Measurements from ENCODE around the gene APC.
"Not testable (repeated sequence)": the region's sequence is repeated elsewhere in the genome, so short reads cannot be mapped to it uniquely, and the experiment has no call there.

APC gene

DNA sequence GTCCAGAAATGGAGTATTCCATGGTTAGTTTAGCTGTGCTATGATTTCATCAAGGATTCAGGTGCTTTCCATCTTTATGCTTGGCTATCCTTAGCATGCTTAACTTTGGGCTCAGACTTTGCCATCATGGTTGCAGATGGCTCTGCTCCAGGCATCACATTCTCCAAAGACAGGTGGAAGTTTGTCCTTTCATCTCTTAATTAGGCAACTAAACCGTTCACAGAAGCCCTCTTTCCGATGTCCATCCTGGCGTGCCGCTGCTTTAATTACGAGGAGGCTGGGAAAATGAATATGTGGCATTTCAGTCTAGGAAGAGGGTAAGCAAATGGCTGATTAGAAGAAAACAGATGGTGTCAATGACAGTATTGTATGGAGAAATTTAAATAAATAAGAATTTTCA is 24.5 kb upstream of the APC start:
- no peak for DNase-seq

DNA sequence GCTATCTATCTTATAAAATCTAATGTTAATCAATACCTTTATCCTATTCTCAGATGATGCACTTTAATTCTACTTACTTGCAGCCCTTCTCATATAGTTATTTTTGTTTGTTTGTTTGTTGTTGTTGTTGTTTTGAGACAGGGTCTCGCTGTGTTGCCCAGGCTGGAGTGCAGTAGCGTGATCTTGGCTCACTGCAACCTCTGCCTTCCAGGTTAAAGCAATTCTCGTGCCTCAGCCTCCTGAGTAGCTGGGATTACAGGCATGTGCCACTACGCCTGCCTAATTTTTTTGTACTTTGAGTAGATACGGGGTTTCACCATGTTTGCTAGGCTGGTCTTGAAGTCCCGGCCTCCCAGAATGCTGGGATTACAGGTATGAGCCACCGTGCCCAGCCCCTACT is 20.8 kb upstream of the APC start:
- DNase-seq = not testable (repeated sequence)

DNA sequence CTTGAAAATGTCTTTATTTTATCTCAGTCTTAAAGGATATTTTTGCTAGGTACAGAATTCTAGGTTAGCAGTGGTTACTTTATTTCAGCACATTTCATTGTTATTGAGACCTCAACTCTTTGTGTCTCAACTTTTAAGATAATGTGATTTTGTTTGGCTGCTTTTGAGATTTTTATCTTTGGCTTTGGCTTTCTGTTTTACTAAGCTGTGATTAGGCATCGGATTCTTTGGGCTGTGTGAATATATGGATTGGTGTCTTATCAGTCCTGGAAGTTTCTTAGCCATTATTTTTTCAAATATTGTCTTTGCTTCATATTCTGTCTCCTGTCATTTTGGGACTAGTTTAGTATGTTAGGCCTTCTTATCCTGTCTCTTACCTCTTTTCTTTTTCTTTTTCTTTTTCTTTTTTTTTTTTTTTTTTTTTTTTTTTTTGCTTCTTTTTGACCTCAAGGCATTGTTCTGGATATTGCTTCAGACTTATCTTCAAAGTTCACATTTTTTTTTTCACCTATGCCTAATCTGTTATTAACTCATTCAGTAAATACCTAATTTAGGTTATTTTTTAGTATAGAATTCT is 20.1 kb upstream of the APC start:
- no peak for DNase-seq

DNA sequence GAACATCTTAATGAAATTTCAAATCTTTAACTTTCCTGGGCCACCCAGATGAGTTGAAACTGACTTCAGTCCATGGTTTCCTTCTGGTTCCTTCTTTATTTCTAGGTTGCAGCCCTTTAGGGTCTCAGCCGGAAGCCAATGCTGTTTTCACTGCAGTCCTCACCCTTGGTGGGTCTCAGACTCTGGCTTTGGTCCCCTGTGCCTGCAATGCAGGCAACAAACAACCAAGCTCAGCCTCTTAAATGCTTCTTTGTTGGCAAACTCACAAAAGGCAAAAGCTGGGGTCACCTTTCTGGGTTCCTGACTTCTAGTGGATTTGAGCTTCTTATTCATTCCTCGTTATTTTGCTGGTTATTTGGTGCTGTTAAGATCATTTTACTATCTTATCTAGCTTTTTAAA is 19.3 kb upstream of the APC start:
- DNase-seq = no peak

DNA sequence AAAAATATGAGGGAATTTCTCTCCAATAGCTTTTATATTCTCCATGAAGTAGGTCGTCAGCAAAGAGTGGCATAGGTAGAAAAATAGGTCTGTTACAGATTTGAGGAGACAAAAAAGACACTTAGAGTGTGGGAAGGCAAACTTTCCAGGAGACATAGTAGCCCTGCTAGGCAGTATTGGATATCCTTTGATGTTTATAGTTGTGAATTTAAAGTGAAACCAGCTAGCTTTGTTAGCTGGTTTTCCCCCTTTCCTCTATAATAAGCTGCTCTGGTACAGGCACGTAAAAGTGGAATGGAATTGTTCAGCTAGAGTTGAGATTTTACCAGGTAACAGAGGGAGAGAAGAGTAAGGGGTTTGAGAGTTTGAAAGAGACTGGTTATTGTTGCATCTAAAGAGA is 17.1 kb upstream of the APC start:
- no peak for DNase-seq

DNA sequence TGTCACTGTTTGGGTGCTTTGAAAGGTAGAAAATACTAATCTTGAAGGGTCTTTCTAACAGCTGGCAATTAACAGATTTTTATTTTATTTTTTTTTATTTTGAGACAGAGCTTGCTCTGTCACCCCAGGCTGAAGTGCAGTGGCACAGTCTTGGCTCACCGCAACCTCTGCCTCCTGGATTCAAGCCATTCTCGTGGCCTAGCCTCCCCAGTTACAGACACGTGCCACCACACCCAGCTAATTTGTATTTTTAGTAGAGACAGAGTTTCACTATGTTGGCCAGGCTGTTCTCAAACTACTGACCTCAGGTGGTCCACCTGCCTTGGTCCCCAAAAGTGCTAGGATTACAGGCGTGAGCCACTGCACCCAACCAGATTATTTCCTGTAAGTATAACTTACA is 12.8 kb upstream of the APC start:
- DNase-seq = no peak

DNA sequence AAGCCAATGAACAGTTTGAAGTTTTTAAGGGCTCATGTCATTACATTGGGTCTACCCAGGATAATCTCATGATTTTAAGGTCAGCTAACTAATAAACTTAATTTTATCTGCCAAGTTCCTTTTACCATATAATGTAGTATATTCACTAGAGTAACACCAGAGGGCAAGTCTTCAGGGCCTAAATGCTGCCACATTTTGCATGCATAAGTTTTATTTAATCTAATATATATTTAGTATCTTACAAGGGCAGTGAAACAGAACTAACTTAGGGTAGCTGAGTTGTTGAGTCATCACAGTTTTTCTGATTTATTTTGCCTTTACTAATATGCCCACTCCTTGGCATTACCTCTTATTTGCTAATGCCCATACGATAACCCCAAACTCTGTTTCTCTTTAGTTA is 8.1 kb upstream of the APC start:
- no peak for DNase-seq

DNA sequence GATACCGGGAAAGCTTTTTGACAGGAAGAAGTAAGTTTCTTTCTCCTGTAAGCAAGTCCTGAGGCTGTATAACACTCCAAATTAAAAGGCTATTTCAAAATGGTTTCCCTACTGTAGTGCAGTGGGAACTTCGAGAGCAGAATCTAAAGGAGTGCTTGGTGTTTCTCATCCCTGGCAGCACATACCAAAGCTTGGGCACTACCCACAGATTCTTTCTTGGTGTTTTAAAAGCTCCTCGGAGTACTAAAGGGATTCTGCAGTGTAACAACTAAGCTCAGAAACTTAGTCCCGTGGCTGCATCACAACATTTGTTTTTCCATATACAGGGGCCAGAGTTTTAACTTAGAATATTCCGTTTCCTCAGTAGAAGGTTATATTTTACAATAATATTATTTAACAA is 5.6 kb upstream of the APC start:
- no peak for DNase-seq

DNA sequence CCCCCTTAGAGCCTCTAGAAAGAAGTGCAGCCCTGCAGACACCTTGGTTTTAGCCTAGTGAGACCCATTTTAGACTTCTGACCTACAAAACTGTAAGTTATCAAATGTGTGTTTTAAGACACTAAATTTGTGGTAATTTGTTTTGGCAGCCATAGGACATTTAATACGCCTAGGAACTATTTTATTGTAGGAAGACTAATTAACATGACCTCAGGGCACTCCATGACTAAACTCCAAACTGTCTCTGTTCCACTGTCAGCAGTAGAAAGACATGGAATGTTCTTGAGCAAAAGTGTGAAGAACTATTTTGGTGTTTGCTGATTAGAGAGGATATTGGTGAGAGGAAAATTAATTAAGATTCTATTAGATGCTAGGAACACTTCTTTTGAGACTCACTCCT is 4.1 kb upstream of the APC start:
- DNase-seq = no peak

DNA sequence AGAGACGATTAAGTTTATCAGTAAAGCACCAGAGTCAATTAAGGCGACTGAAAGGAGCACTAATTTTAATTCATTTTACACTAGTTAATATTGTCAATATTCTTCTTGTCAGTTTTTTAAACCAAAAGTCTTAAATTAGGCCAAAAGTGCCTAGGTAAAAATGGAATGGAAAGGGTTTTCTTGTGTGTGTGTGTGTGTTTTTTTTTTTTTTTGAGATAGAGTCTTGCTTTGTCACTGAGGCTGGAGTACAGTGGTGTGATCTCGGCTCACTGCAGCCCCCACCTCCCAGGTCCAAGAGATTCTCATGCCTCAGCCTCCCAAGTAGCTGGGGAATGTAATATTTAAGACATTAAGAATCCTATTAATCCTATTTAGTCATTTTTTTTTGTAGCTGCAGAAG is 3.1 kb upstream of the APC start:
- DNase-seq = no peak

DNA sequence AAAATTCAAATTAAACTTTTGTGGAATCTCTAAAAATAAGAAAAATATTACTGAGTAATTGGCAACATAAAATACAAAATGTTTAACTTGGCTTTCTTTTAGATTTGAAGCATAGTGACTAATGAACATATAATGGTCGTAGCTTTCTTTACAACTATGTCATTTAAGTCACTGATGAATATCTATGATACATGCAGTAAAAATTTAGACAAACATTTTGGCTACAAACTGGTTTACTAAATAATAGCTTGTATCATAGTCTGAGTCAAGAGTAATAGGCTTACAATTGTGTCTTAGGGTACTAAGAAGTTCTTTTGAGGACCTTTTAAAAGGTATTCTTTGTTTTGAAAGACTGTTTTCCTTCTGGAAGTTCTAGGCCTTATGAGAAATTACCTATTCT is 2.0 kb upstream of the APC start:
- no peak for DNase-seq

DNA sequence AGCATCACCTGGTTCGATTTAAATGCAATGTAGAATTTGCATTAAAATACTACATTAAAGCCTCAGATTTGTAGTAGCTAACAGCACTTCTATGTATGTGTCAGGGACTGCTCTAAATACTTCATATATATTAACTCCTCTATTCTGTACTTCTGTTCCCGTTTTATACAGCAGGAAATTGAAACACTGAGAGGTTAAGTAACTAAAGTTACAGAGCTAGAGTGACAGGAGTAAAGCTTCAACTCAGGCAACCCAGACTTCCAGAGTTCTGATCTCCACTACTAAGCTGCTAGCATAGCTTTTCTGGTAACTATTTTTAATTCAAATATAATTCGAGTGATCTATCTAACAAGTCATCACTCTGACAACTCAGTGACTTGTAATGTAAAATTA is 619 bp upstream of the APC start:
- no peak for DNase-seq

DNA sequence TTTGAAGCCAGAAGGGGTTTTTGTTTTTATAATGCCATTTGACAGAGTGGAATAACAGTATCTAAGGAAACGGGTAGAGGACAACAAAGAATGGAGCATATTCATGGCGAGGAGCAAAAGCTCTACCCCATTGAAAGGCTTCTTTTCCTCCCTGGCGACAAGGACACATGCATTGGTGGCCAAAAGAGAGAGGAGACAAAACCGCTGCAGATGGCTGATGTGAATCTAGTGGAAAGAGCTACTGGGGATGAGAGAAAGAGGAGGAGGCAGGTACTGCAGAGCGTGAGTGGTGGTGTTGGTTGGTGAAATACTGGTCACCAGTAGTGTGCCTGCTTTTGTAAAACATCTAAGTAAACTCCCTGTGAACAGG is 491 bp downstream of the APC start:
- DNase-seq = peak in 38 of 56 donors; percentile 12 to 83 (median 56)

DNA sequence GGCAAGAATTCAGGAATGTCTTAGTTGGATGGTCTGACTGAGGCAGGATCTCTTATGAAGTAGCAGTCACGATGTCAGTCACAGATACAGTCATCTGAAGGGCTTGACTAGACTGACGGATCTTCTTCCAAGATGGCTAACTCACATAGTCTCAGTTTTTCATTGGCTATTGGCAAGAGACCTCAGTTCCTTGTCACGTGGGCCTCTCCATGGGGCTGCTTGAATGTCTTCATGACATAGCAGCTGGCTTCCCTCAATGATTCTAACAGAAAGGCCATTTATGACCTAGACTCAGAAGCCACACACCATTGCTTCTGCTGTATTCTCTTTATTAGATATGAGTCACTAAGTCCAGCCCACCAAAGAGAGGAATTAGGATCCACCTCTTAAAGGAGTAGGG is 4.7 kb downstream of the APC start:
- peak in 44 of 56 donors; percentile 6 to 86 (median 51) for DNase-seq

DNA sequence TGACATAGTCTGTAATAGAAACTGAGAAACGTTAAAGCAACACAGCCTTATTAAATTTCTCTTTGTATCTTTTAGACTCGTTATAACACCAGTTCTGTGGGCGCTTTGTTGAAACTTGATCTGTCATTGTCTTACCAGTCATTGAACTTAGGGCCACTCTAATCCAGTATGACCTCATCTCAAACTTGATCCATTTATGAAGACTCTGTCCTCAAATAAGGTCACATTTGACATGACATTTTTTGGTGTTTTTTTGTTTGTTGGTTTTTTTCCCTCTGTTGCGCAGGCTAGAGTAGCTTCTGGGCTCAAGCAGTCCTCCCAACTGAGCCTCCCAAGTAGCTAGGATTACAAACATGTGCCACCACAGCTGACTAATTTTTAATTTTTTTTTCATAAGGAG is 5.9 kb downstream of the APC start:
- DNase-seq = no peak

DNA sequence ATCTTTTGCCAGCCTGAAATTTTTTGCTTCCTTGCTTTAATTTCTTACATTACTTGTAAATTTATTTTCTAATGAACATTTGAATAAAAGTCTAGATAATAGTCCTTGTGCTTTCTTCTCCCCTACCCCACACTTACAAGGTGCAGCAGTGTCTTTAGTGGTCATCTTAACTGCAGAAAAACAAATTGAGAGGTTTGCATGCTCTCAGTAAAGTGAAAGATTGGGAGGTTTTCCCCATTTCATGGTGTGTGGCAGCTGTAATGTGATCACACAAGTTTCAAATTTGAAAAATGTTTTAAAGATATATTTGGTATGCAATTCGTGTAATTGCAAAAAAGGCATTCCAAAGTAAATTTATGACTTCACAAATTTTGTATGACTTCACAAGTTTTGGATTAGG is 14.7 kb downstream of the APC start:
- DNase-seq = no peak

DNA sequence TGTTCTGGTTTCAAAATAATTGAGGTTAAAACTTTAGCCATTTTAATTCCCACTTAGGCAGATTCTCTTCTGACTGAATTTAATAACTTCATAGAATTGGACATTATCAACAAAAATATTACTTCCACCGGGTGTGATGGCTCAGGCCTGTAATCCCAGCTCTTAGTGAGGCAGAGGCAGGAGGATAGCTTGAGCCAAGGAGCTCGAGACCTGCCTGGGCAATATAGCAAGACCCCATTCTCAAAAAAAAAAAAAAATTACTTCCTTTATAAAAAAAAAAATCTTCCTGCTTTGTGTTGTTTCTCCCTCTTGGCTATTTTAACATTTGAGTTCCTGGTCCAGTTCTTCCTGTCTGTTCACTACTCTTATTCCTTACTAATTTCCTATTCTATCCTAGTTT is 18.0 kb downstream of the APC start:
- no peak for DNase-seq

DNA sequence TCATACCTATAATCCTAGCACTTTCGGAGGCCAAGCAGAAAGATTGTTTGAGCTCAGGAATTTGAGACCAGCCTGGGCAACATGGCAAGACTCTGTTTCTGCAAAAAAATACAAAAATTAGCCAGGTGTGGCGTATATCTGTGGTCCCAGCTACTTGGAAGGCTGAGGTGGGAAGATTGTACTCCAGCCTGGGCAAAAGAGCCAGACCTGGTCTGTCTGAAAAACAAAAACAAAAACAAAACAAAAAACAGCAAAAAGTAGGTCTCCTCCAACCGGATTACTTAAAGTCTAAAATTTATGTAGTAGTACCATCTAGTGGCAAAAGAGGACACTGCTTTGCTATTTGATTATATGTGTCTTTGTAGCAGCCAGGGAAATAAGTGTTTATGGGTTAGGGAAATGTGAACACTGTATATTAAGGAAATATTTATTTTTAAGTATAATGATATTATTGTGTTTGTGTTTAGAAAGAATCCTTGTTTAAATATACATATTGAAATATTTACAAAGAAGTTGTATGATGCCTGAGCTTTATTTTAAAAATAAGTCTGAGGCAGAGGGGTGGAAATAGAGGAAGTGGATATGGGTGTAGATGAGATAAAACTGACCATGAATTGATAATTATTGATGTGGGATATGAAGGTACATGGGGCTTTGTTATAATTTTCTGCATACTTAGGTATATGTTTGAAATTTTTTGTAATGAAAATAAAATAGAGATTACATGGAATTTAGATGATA is 20.0 kb downstream of the APC start:
- DNase-seq = peak in 6 of 56 donors; percentile 6 to 44 (median 14)

DNA sequence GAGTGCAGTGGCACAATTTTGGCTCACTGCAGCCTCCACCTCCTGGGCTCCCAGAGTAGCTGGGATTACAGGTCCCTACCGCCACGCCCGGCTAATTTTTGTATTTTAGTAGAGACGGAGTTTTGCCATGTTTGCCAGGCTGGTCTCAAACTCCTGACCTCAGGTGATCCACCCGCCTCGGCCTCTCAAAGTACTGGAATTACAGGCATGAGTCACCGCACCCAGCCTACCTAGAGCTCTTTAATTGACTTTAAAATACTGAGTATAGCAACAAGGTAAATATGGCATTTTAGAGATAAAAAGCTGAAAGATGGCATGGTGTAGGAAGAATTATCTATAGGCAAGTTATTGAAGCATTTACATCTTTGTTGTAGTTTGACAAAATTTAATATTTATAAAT is 21.0 kb downstream of the APC start:
- DNase-seq = no peak

DNA sequence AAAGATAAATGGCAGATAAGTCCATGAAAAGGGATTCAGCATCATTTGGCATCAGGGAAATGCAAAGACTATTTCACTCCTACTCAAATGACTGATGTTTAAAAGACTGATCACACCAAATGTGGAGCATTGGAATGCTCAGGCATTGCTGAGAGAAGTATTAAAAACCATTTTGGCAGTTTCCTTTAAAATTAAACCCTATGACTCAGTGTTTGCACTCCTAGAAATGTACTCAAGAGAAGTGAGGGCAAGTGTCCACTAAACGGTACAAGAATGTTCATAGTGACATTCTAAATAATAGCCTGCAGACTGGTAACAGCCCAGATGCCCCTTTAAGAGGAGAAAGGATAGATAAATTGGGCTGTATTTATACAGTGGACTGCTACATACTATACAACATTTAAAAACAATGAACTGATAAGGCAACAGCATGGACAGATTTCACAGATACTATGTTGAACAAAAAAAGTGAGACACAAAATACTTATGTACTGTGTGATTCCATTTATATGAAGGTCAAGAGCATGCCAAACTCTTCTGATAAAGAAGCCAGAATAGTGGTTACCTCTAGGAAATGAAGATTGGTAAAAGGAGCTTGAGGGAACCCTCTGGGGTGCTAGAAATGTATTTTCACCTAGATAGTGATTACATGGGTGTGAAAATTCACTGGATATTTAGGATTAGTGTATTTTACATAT is 24.6 kb downstream of the APC start:
- no peak for DNase-seq

DNA sequence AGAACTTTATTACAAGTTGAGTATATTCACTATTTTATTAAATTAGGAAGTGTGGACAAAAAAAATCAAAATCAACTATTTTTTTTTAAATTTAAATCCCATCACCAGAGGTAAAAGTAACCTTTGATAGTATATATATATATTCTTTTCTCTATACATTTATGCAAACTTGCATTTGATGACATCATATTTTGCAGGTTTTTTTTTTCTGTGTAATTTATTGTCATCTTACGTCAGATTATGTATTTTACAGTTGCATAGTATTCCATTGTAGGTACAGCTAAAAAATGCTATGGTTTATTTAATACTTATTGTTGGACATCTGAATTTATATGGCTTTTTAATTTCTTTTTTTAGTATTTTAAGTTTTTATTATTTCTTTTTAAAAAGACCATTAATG is 25.5 kb downstream of the APC start:
- DNase-seq = no peak

DNA sequence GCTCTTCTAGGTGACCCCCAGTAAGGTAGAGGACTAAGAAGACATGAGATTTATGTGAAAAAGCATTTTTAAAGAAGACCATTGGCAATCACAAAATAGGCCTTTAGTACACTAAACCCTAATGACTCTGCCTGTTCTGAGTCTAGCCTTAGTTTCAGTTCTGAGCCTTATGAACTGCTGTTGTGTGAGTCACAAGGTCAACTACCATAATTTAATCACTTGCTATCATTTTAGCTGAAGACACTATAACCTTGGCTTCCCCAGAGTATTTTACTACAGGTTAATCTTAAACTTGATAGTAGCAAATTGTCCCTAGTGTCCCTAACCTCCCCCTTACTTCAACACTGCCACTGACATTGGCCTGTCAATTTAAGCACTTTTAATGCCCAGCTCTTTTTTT is 34.4 kb downstream of the APC start:
- no peak for DNase-seq

DNA sequence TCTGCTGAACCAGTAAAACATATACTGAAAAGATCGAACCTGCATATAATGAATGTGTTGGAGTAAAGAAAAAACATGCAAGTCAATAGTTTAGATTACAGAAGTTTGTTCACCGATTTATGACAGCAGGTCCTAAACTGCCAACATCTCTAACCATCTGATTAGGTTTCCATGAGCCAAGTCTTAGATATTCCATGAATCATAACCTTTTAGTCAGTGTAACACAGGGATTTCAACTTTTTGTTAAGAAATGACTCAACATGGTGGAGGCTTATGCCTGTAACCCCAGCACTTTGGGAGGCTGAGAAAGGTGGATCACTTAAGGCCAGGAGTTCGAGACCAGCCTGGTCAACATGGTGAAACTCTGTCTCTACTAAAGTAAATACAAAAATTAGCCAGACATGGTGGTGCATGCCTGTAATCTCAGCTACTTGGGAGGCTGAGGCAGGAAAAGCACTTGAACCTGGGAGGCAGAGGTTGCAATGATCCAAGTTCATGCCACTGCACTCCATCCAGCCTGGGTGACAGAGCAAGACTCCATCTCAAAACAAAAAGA is 38.7 kb downstream of the APC start:
- DNase-seq = no peak

Data from amygdala (tissue), 56 donors.